NCI-H69 (cell line): ENCODE measurements around the gene SIRPB1.
"Not testable (repeated sequence)": the region's sequence is repeated elsewhere in the genome, so short reads cannot be mapped to it uniquely, and the experiment has no call there.

Experiments used
- DNase-seq: peaks from one replicate; lab custom pipeline; 2025; lab: John Stamatoyannopoulos, UW

The SIRPB1 gene

GRCh38 chr20:1588533-1589460 lies 31.0 kb downstream of the SIRPB1 start:
- no peak for DNase-seq

GRCh38 chr20:1587781-1588532 lies 31.9 kb downstream of the SIRPB1 start:
- DNase-seq = no peak

- DNase-seq = no peak
Measured at GRCh38 chr20:1579488-1579887, 40.3 kb downstream of the SIRPB1 start.

DNA sequence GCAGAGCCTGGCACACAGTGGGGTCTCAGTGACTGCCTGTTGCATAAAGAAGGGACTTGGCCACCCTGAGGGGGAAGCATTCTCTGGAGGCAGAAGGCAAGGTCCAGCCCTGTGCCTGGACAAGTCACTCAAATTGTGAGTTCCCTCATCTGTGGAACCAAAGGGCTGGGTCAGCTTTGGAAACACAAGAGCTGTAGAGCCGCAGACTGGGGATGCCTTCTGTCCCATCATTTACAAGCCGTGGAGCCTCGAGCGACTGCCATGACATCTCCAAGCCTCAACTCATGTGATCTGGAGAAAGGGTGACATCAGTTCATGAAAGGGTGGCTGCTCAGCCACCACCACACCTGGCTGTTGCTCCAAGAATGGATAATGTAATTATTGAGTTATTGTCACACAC lies 41.9 kb downstream of the SIRPB1 start:
- no peak for DNase-seq

GRCh38 chr20:1577313-1577712 lies 42.5 kb downstream of the SIRPB1 start:
- DNase-seq = not testable (repeated sequence)

DNA sequence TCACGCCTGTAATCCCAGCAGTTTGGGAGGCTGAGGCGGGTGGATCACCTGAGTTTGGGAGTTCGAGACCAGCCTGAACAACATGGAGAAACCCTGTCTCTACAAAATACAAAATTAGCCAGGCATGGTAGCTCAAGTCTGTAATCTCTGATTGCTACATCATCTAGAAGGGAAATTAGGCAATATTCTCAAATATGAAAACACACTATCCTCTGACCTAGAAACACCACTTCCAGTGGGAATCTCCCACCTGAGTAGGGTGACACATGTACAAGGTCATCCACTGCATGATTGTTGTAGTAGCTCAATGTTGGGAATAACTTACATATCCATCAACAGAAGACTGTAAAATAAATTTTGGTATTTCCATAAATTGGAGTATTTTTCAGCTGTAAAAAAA lies 43.2 kb downstream of the SIRPB1 start:
- no peak for DNase-seq

DNA sequence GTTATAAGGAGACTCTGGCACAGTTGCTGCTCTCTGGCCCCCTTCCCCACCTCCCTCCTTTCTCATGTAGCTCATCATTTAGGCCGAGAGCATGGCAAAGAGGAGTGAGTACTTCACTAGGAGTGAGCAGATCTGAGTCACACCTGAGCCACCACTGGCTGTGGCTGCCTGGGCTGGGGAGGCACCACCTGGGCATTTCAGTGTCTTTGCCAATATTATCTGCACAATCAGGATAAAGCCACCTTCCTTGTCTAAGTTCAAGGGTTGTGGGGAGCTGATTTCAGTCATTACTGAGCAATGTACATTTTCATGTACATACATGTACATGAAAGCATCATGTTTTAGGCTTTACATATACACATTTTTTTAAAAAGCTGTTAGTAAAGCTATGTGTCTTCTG lies 43.8 kb downstream of the SIRPB1 start:
- DNase-seq = not testable (repeated sequence)

DNA sequence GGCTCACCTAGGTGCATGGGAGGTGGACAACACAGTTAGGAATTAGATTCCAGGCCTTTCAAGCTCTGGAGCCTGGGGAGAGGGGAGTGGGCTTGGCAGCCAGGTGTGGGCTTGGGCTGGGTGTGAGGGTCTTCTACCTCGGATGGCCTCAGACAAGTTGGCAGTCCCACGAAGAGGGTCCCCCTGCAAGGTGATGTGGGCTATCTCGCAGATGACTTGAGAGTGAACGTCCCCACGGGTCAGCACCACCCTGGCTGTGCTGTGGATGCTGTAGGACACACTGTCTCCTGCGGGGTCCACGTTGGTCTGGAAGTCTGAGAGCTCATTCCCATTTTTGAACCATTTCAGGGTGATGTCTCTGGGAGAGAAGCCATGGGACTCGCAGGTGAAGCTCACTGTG lies 48.2 kb downstream of the SIRPB1 start:
- DNase-seq = not testable (repeated sequence)
